ENCODE data around the gene XPC.

DNA sequence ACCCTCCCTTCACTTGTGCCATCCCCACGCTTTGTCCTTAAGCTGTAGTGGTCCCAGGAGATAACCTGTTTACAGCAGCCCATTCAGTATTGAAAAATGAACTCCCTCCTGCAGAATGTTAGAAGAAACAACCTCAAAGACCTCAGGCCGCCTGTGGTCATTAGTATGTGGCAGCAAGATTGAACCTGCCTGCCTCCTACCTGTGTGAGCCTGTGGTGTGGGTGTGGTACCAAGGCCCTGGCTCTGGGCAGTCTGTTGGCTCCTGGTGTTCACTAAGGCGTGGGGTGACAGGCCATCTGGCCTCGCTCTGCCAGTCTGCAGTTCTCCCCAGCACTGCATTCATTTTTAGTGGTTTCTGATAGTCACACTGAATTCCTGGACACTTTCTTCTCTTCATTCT, 21.2 kb upstream of the XPC start:
- TF ChIP-seq, protein P1, sequence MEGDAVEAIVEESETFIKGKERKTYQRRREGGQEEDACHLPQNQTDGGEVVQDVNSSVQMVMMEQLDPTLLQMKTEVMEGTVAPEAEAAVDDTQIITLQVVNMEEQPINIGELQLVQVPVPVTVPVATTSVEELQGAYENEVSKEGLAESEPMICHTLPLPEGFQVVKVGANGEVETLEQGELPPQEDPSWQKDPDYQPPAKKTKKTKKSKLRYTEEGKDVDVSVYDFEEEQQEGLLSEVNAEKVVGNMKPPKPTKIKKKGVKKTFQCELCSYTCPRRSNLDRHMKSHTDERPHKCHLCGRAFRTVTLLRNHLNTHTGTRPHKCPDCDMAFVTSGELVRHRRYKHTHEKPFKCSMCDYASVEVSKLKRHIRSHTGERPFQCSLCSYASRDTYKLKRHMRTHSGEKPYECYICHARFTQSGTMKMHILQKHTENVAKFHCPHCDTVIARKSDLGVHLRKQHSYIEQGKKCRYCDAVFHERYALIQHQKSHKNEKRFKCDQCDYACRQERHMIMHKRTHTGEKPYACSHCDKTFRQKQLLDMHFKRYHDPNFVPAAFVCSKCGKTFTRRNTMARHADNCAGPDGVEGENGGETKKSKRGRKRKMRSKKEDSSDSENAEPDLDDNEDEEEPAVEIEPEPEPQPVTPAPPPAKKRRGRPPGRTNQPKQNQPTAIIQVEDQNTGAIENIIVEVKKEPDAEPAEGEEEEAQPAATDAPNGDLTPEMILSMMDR (IDR thresholded peaks at IDR 0.05; ENCODE audit: poor library complexity) = no peak
- TF ChIP-seq EZH2 (IDR thresholded peaks at IDR 0.05; ENCODE audit: borderline replicate concordance) (no peak), EZH2phosphoT487 (IDR thresholded peaks at IDR 0.05; ENCODE audit: low read depth, severe bottlenecking, unreplicated experiment) (no peak)

Data from hepatocyte (in vitro differentiated cells).